HepG2 (cell line): Measurements from ENCODE around the gene COA3. TPM values are rescaled to one million over a fixed set of nuclear protein-coding genes. Genes with fewer than 3 reads are reported as not detected.

Source experiments
- ATF6 ChIP-seq: sonication (generic); formaldehyde crosslinking; conservative IDR thresholded peaks from 2 replicates; pipeline ENCODE4 v1.4.0; 2020; ENCODE audit warnings: missing genetic modification reagents
- CHCHD3 ChIP-seq: sonication (generic); formaldehyde crosslinking; IDR thresholded peaks from 2 replicates; pipeline ENCODE4 v1.8.0; 2022; ENCODE audit warnings: mild to moderate bottlenecking, missing genetic modification reagents, moderate library complexity
- MAFF ChIP-seq: IDR thresholded peaks from 2 replicates; pipeline ENCODE4 v1.6.1; 2011; ENCODE audit warnings: low read depth, low read length, improper control_type of control experiment
- MTF2 ChIP-seq: sonication (generic); formaldehyde crosslinking; IDR thresholded peaks from 2 replicates; pipeline ENCODE4 v1.5.0; 2020; ENCODE audit warnings: missing genetic modification reagents, borderline replicate concordance
- NPAS2 ChIP-seq: sonication (generic); formaldehyde crosslinking; IDR thresholded peaks from 2 replicates; pipeline ENCODE4 v1.8.0; 2022; ENCODE audit warnings: mild to moderate bottlenecking, missing genetic modification reagents, borderline replicate concordance
- PRDM15 ChIP-seq: sonication (generic); formaldehyde crosslinking; IDR thresholded peaks from 2 replicates; pipeline ENCODE4 v1.4.0; 2020; ENCODE audit warnings: missing genetic modification reagents
- PRMT3 ChIP-seq: sonication (generic); formaldehyde crosslinking; IDR thresholded peaks from 2 replicates; pipeline ENCODE4 v1.8.1; 2022; ENCODE audit warnings: low read depth, mild to moderate bottlenecking, moderate library complexity, missing genetic modification reagents, borderline replicate concordance
- RFXANK ChIP-seq: IDR thresholded peaks from 2 replicates; pipeline ENCODE4 v1.6.1; 2016
- SAP130 ChIP-seq: IDR thresholded peaks from 2 replicates; pipeline ENCODE4 v1.6.1; 2016; ENCODE audit warnings: low read depth
- SIX1 ChIP-seq: sonication (generic); formaldehyde crosslinking; IDR thresholded peaks from 2 replicates; pipeline ENCODE4 v1.4.0; 2020; ENCODE audit warnings: missing genetic modification reagents, borderline replicate concordance
- SNAI1 ChIP-seq: sonication (generic); formaldehyde crosslinking; IDR thresholded peaks from 2 replicates; pipeline ENCODE4 v1.5.0; 2020; ENCODE audit warnings: mild to moderate bottlenecking, missing genetic modification reagents, borderline replicate concordance
- TGIF2 ChIP-seq: IDR thresholded peaks from 2 replicates; pipeline ENCODE4 v1.6.1; 2016; ENCODE audit warnings: control low read depth, missing compliant biosample characterization
- ZBTB43 ChIP-seq: sonication (generic); formaldehyde crosslinking; conservative IDR thresholded peaks from 2 replicates; pipeline ENCODE4 v1.4.0; 2020; ENCODE audit warnings: missing genetic modification reagents
- ZFAT ChIP-seq: sonication (generic); formaldehyde crosslinking; conservative IDR thresholded peaks from 2 replicates; pipeline ENCODE4 v1.8.1; 2023; ENCODE audit warnings: missing genetic modification reagents, inconsistent platforms
- ZNF276 ChIP-seq: sonication (generic); formaldehyde crosslinking; IDR thresholded peaks from 2 replicates; pipeline ENCODE4 v1.4.0; 2020; ENCODE audit warnings: mild to moderate bottlenecking, low read depth, missing genetic modification reagents
- ZNF574 ChIP-seq: sonication (generic); formaldehyde crosslinking; IDR thresholded peaks from 2 replicates; pipeline ENCODE4 v1.4.0; 2020; ENCODE audit warnings: missing genetic modification reagents
- ZNF737 ChIP-seq: sonication (generic); formaldehyde crosslinking; IDR thresholded peaks from 2 replicates; pipeline ENCODE4 v1.5.0; 2020; ENCODE audit warnings: missing genetic modification reagents, mild to moderate bottlenecking, borderline replicate concordance
- polyA plus RNA-seq, 8 experiments: library from polyadenylated mRNA; depleted of rRNA in 3 of 8; stranded (reverse) in 7 of 8; unstranded in 1 of 8; fragments of >200 nt; fragmentation: Illumina TruSeq in 4 of 8; extraction: Trizol in 4 of 8; gene quantifications; 2 replicates each; pipeline versions ENCODE4 v1.2.1 to v1.2.3, GENCODE V29; 2011 to 2016; ENCODE audit warnings: low read depth in 4 of 8, missing spikeins in 1 of 8, mixed read lengths in 1 of 8; ENCODE audit not compliant: insufficient read depth in 1 of 8
- total RNA-seq, 5 experiments: library from RNA; depleted of rRNA; stranded (reverse); fragments of >200 nt; fragmentation: Illumina TruSeq; extraction: Trizol; gene quantifications; 2 replicates each; pipeline ENCODE4 v1.2.3, GENCODE V29; 2016; ENCODE audit warnings: low read depth in 1 of 5

Gene COA3
- total and polyA plus RNA-seq, 2 of the 13 experiments (the other 11 are each of a cell fraction or from before 2014, with no cell fraction given), result 133 to 202 TPM

GRCh38 chr17:42832213-42832933 is 33.9 kb upstream of the COA3 start (continued):
- TF ChIP-seq RFXANK (no peak; the same call in 1 of the 2 replicates), SNAI1 (CRISPR knock-in tag) (peak; percentile 31; the same call in 1 of the 2 replicates), SAP130 (CRISPR knock-in tag) (peak; percentile 79), NPAS2 (CRISPR knock-in tag) (no peak), MAFF (no peak), PRDM15 (CRISPR knock-in tag) (peak; percentile 75; the same call in 1 of the 2 replicates), ZNF574 (CRISPR knock-in tag) (0 out of 2 replicates have a peak, but pooled peaks have one; percentile 12), ZBTB43 (CRISPR knock-in tag) (no peak), ZFAT (CRISPR knock-in tag) (no peak), MTF2 (CRISPR knock-in tag) (no peak), ATF6 (CRISPR knock-in tag) (no peak; the same call in 1 of the 2 replicates), ZNF276 (no peak), CHCHD3 (CRISPR knock-in tag) (no peak), ZNF737 (CRISPR knock-in tag) (no peak), PRMT3 (no peak), SIX1 (no peak), TGIF2 (CRISPR knock-in tag) (no peak)
